ENCODE data around the gene ADAMTSL1.

GRCh38 chr9:18936094-18936871 is 462.3 kb downstream of the ADAMTSL1 start:
- TF ChIP-seq, protein P1, sequence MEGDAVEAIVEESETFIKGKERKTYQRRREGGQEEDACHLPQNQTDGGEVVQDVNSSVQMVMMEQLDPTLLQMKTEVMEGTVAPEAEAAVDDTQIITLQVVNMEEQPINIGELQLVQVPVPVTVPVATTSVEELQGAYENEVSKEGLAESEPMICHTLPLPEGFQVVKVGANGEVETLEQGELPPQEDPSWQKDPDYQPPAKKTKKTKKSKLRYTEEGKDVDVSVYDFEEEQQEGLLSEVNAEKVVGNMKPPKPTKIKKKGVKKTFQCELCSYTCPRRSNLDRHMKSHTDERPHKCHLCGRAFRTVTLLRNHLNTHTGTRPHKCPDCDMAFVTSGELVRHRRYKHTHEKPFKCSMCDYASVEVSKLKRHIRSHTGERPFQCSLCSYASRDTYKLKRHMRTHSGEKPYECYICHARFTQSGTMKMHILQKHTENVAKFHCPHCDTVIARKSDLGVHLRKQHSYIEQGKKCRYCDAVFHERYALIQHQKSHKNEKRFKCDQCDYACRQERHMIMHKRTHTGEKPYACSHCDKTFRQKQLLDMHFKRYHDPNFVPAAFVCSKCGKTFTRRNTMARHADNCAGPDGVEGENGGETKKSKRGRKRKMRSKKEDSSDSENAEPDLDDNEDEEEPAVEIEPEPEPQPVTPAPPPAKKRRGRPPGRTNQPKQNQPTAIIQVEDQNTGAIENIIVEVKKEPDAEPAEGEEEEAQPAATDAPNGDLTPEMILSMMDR (IDR thresholded peaks at IDR 0.05; ENCODE audit: borderline replicate concordance, extremely low read depth, low read length, poor library complexity, severe bottlenecking): no peak
- no peak for TF ChIP-seq EZH2 (IDR thresholded peaks at IDR 0.05; ENCODE audit: borderline replicate concordance, low read depth, low read length, severe bottlenecking)

All from DND-41 (cell line).